CD4-positive, alpha-beta memory T cell (primary cell): Measurements from ENCODE around the gene TCF12. TPM values are rescaled to one million over a fixed set of nuclear protein-coding genes. Genes with fewer than 3 reads are reported as not detected.
A peak's percentile ranks its signal among the peaks of the same experiment; 100 is the strongest.

Experiments
- CTCF ChIA-PET: fragments of 350-600 bp; sonication (Branson Sonifier 250); formaldehyde crosslinking; loops from one replicate; lab custom pipeline; 2021; ENCODE audit warnings: inconsistent platforms; ENCODE audit not compliant: partially characterized antibody; lab: Charles Lee
- POLR2A ChIA-PET: fragments of 350-600 bp; sonication (Branson Sonifier 250); formaldehyde crosslinking; loops from one replicate; lab custom pipeline; 2021; ENCODE audit not compliant: partially characterized antibody; lab: Charles Lee
- DNase-seq, 5 donors: peaks; one replicate each; pipeline versions ENCODE4 v3.0.0 to v3.0.0-alpha.2; 2020 to 2022; ENCODE audit warnings: mixed read lengths in 1 of 5
- H3K27ac ChIP-seq: one replicate; pipeline ENCODE4 v1.7.0; 2013; ENCODE audit warnings: low read depth, low read length
- H3K27me3 ChIP-seq: 2 replicates; pipeline ENCODE4 v1.7.0; 2013; ENCODE audit warnings: mild to moderate bottlenecking, low read length, moderate library complexity; ENCODE audit not compliant: insufficient read depth
- H3K36me3 ChIP-seq: 2 replicates; pipeline ENCODE4 v1.7.0; 2013; ENCODE audit warnings: mild to moderate bottlenecking, low read length, moderate library complexity; ENCODE audit not compliant: insufficient read depth
- H3K4me1 ChIP-seq: 2 replicates; pipeline ENCODE4 v1.7.0; 2013; ENCODE audit warnings: mild to moderate bottlenecking, low read length, moderate library complexity; ENCODE audit not compliant: insufficient read depth
- H3K4me3 ChIP-seq, 2 donors: one replicate each; pipeline ENCODE4 v1.7.0; 2013; ENCODE audit warnings: low read length in 2 of 2, mild to moderate bottlenecking in 1 of 2
- H3K9me3 ChIP-seq, 2 donors: one replicate each; pipeline ENCODE4 v1.7.0; 2013; ENCODE audit warnings: low read length in 2 of 2, control low read depth in 1 of 2; ENCODE audit not compliant: control insufficient read depth in 1 of 2
- H3K27ac Mint-ChIP-seq, 7 donors: one replicate each; pipeline ENCODE4 v1.8.0; 2020 to 2021; ENCODE audit warnings: mixed read lengths in 7 of 7, mild to moderate bottlenecking in 6 of 7, inconsistent platforms in 3 of 7, moderate library complexity in 3 of 7
- H3K27me3 Mint-ChIP-seq, 2 donors: one replicate each; pipeline ENCODE4 v1.8.0; 2020 to 2021; ENCODE audit warnings: mixed read lengths in 2 of 2
- H3K36me3 Mint-ChIP-seq, 2 donors: one replicate each; pipeline ENCODE4 v1.8.0; 2020 to 2021; ENCODE audit warnings: mixed read lengths in 2 of 2, inconsistent platforms in 1 of 2, mild to moderate bottlenecking in 1 of 2
- H3K4me1 Mint-ChIP-seq, 4 donors: one replicate each; pipeline ENCODE4 v1.8.0; 2020 to 2021; ENCODE audit warnings: mixed read lengths in 4 of 4, mild to moderate bottlenecking in 1 of 4
- H3K4me3 Mint-ChIP-seq, 8 donors: one replicate each; pipeline ENCODE4 v1.8.0; 2020 to 2021; ENCODE audit warnings: mixed read lengths in 8 of 8, mild to moderate bottlenecking in 7 of 8, moderate library complexity in 6 of 8, inconsistent platforms in 3 of 8
- H3K9me3 Mint-ChIP-seq, 8 donors: one replicate each; pipeline ENCODE4 v1.8.0; 2020 to 2021; ENCODE audit warnings: mixed read lengths in 8 of 8, mild to moderate bottlenecking in 5 of 8, inconsistent platforms in 3 of 8, moderate library complexity in 1 of 8
- intact Hi-C: fragments of 100-400 bp; cut with micrococcal nuclease; formaldehyde crosslinking; loops from one replicate; pipeline ENCODE4 v1.15.1; 2023
- polyA plus RNA-seq, 2 donors: library from polyadenylated mRNA; unstranded; fragments of 300-500 nt; fragmentation: Illumina TruSeq; gene quantifications; one replicate each; pipeline ENCODE4 v1.2.3, GENCODE V29; 2021
- total RNA-seq, 2 experiments: library from RNA; stranded (reverse); gene quantifications; one replicate each; pipeline ENCODE4 v1.2.3, GENCODE V29; 2021

TCF12 gene
- total and polyA plus RNA-seq, 4 experiments from 2014 or later, result 36.5 to 86.5 (median 68.4) TPM

DNA sequence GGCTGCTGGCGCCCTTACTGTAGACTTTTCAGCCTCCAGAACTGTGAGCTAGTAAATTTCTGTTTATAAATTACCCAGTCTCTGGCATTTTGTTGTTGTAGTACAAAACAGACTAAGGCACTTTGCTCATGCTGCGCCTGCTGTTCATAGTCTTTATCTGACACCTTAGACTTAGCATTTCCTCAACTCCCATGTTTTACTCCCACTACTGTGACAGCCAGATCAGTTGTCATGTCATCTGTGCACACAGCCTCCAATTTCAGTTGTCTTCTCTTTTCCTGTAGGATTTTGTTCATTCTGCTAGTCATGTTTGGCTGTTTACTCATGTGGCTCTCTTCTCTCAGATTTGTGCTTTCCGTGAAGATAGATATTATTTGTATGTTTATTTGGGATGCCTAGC, 62.0 kb downstream of the TCF12 start:
- H3K36me3 Mint-ChIP-seq, result peaks cover 0 to 4% of the 10 kb centered on the region in 2 donors
- POLR2A ChIA-PET, result no interaction called here
- CTCF ChIA-PET, result no interaction called here
- intact Hi-C loops, result no loop called here
- Histone ChIP-seq H3K4me3 (no peak overlapping the region), H3K36me3 (no peaks in the 10 kb centered on the region), H3K4me1 (peaks cover 22% of the 10 kb centered on the region), H3K27me3 (no peaks in the 10 kb centered on the region), H3K27ac (no peak overlapping the region), H3K9me3 (no peaks in the 10 kb centered on the region)
- H3K4me3 Mint-ChIP-seq, result no peak overlapping the region
- no peak for DNase-seq
- H3K27me3 Mint-ChIP-seq, result no peaks in the 10 kb centered on the region
- H3K27ac Mint-ChIP-seq, result no peak overlapping the region
- H3K4me1 Mint-ChIP-seq, result peaks cover 44 to 66% (median 53%) of the 10 kb centered on the region in 4 donors
- H3K9me3 Mint-ChIP-seq, result no peaks in the 10 kb centered on the region

DNA sequence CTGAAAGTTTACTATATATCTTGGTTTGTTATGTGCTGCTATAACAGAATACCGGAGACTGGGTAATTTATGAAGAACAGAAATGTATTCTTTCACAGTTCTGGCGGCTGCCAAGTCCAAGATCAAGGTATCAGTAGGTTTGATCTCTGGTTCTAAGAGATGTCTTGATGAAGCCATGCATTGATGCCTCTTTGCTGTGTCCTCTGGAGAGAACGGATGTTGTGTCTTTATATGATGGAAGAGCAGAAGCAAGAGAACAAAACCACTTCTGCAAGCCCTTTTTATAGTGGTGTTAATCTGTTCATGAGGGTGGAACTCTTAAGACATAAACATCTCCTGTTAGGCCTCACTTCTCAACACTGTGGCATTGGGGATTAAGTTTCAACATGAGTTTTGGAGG, 62.7 kb downstream of the TCF12 start:
- no peak overlapping the region for H3K27ac ChIP-seq
- no peaks in the 10 kb centered on the region for H3K9me3 ChIP-seq
- no peak for DNase-seq
- ChIA-PET POLR2A (no interaction called here), CTCF (no interaction called here)
- Mint-ChIP-seq H3K27ac (no peak overlapping the region), H3K4me1 (peaks cover 41 to 66% (median 52%) of the 10 kb centered on the region in 4 donors), H3K4me3 (peak overlapping the region in 1 of 8 donors; percentile 2), H3K27me3 (no peaks in the 10 kb centered on the region), H3K36me3 (no peaks in the 10 kb centered on the region), H3K9me3 (no peaks in the 10 kb centered on the region)
- H3K4me1 ChIP-seq, result peaks cover 22% of the 10 kb centered on the region
- no peak overlapping the region for H3K4me3 ChIP-seq
- H3K36me3 ChIP-seq, result no peaks in the 10 kb centered on the region
- H3K27me3 ChIP-seq, result no peaks in the 10 kb centered on the region
- intact Hi-C loops, result no loop called here

DNA sequence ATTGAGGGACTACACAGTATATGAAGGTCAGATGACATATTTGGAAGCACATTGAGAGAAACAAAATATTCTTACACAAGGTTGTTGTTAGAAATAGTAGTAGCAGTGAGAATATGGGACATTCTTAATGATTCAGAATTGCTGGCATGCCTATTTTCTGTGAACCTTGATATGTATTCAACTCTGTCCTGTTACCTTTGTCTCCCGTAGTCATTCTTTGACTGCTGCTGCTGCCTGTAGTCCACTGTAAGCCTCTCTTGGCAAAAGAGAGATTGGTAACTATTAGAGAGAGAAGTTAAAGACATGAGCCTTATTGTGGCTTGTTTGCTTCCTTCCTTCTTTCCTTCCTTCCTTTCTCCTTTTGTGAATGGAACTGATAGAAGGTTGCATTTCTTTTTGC, 64.5 kb downstream of the TCF12 start:
- Histone ChIP-seq H3K9me3 (no peaks in the 10 kb centered on the region), H3K4me1 (peaks cover 31% of the 10 kb centered on the region), H3K4me3 (no peak overlapping the region), H3K27me3 (no peaks in the 10 kb centered on the region), H3K27ac (no peak overlapping the region), H3K36me3 (no peaks in the 10 kb centered on the region)
- H3K9me3 Mint-ChIP-seq, result no peaks in the 10 kb centered on the region
- intact Hi-C loops, result no loop called here
- H3K4me3 Mint-ChIP-seq, result peak overlapping the region in 2 of 8 donors; percentile 11 to 13
- H3K36me3 Mint-ChIP-seq, result no peaks in the 10 kb centered on the region
- H3K27me3 Mint-ChIP-seq, result no peaks in the 10 kb centered on the region
- no peak for DNase-seq
- ChIA-PET POLR2A (no interaction called here), CTCF (no interaction called here)
- H3K27ac Mint-ChIP-seq, result peak overlapping the region in 1 of 7 donors; percentile 64
- peaks cover 38 to 67% (median 49%) of the 10 kb centered on the region in 4 donors for H3K4me1 Mint-ChIP-seq

DNA sequence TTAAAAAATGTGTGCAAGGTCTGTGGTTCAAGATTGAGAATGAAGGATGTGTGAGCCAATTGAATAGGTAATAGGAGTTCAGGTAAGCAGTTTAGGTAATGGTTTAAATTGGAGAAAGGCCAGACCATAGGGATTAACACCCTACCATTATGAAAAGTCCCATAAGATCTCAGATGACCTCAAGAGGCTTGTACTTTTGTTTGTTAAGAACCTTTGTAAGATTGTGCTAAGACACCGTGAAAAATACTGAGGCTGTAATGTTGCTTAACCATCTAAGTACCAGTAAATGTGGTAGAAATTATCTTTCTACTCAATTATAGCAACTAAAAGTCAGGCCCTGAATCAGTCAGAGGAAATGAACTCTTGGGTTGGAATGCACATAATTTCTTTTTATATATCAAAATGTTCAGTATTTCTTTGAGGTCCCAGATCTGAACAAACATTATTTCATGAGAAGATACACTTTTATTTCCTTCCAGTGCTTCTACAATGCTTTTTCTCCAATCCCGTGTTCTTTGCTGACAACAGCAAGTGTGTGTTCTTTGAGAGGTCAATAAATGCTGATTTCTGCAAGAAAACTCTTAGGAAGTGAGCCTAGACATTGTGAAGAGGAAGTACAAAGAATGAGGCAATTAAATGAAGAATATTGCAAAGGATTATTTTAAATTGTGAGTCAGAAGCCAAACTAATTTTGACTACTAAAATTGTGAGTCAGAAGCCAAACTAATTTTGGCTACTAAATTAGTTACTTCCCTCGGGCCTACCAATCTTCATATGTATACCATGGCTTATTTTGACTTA, 66.4 kb downstream of the TCF12 start:
- Mint-ChIP-seq H3K9me3 (no peaks in the 10 kb centered on the region), H3K27ac (peak overlapping the region in 1 of 7 donors; percentile 32), H3K36me3 (no peaks in the 10 kb centered on the region), H3K4me1 (peaks cover 41 to 71% (median 51%) of the 10 kb centered on the region in 4 donors), H3K4me3 (peak overlapping the region in 1 of 8 donors; percentile 23), H3K27me3 (no peaks in the 10 kb centered on the region)
- no peaks in the 10 kb centered on the region for H3K9me3 ChIP-seq
- no peak overlapping the region for H3K4me3 ChIP-seq
- CTCF ChIA-PET, result interaction anchor here (1.0 kb wide), 1 partner anchor 47 kb away, joined by 3 read pairs; no protein-coding TSS in a partner anchor
- POLR2A ChIA-PET, result no interaction called here
- H3K4me1 ChIP-seq, result peaks cover 47% of the 10 kb centered on the region
- H3K27me3 ChIP-seq, result no peaks in the 10 kb centered on the region
- DNase-seq, result no peak
- H3K27ac ChIP-seq, result no peak overlapping the region
- H3K36me3 ChIP-seq, result no peaks in the 10 kb centered on the region
- intact Hi-C loops, result no loop called here

DNA sequence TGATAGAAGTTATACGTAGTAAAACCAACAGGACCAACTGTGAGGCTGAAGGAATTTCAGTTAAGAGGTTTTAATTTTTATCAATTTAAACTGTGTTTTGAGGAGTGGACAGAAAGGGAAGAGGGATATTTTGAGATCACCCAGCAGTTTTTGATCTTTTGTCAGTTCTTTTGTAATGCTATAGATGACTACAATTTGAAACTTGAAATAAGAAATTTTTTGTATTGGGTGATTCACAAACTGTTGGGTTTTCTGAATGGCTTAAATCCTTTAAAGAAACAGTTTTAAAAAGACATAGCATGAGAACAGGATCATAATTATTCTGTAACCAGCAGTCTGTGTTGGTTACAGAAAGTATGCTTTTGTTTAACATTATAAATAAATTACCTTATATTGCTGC, 67.4 kb downstream of the TCF12 start:
- DNase-seq, result no peak
- H3K27ac Mint-ChIP-seq, result no peak overlapping the region
- ChIA-PET CTCF (interaction anchor here (1.0 kb wide), 1 partner anchor 48 kb away, joined by 3 read pairs; no protein-coding TSS in a partner anchor), POLR2A (interaction anchor here (0.7 kb wide), 1 partner anchor 68 kb away, joined by 3 read pairs; the partner anchor contains the start of gene TCF12)
- Histone ChIP-seq H3K4me1 (peaks cover 48% of the 10 kb centered on the region), H3K27ac (no peak overlapping the region), H3K9me3 (no peaks in the 10 kb centered on the region), H3K36me3 (no peaks in the 10 kb centered on the region), H3K4me3 (no peak overlapping the region), H3K27me3 (no peaks in the 10 kb centered on the region)
- H3K36me3 Mint-ChIP-seq, result peaks cover 0 to 2% of the 10 kb centered on the region in 2 donors
- H3K9me3 Mint-ChIP-seq, result no peaks in the 10 kb centered on the region
- no peaks in the 10 kb centered on the region for H3K27me3 Mint-ChIP-seq
- intact Hi-C loops, result no loop called here
- H3K4me1 Mint-ChIP-seq, result peaks cover 37 to 67% (median 46%) of the 10 kb centered on the region in 4 donors
- peak overlapping the region in 1 of 8 donors; percentile 43 for H3K4me3 Mint-ChIP-seq

DNA sequence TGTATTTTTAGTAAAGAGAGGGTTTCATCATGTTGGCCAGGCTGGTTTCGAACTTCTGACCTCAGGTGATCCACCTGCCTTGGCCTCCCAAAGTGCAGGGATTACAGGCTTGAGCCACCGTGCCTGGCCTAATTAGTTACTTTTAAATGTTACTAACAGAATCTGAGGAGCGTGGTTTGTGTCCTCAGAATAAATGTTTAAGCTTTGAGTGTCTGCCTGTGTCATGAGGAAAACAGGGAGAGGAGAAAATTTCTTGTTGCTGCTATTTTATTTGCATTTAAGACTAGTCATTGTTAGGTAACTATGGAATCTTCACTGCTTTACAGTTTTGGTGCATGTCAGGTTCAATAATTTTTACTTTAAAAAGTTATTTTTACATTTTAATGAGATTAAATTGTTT, 68.8 kb downstream of the TCF12 start:
- intact Hi-C loops, result no loop called here
- H3K27ac ChIP-seq, result no peak overlapping the region

DNA sequence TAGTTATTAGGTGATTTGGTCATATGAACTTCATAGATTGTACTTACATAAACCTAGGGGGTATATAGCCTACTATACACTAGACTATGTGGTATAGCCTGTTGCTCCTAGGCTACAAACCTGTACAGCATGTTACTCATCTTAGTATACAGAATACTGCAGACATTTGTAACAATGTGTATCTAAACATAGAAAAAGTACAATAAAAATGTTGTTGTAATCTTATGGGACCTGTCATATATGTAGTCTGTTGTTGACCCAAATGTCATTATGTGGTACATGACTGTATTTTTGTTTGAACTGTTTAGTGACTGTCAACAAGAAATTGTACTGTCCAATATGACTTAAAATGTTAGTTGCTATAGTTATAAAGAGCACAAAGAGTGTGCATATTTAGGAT, 69.8 kb downstream of the TCF12 start:
- Histone ChIP-seq H3K4me3 (no peak overlapping the region), H3K27me3 (no peaks in the 10 kb centered on the region), H3K4me1 (peaks cover 36% of the 10 kb centered on the region), H3K36me3 (no peaks in the 10 kb centered on the region), H3K9me3 (no peaks in the 10 kb centered on the region), H3K27ac (no peak overlapping the region)
- CTCF ChIA-PET, result no interaction called here
- Mint-ChIP-seq H3K36me3 (peaks cover 11 to 16% of the 10 kb centered on the region in 2 donors), H3K27ac (no peak overlapping the region), H3K27me3 (no peaks in the 10 kb centered on the region), H3K4me1 (peaks cover 27 to 49% (median 33%) of the 10 kb centered on the region in 4 donors), H3K9me3 (no peaks in the 10 kb centered on the region), H3K4me3 (peak overlapping the region in 1 of 8 donors; percentile 35)
- DNase-seq, result no peak
- POLR2A ChIA-PET, result no interaction called here
- intact Hi-C loops, result no loop called here

More for the DNA sequence above, 68.8 kb downstream of the TCF12 start:
- CTCF ChIA-PET, result no interaction called here
- no peak for DNase-seq
- POLR2A ChIA-PET, result no interaction called here
- peaks cover 32 to 56% (median 36%) of the 10 kb centered on the region in 4 donors for H3K4me1 Mint-ChIP-seq
- H3K27me3 Mint-ChIP-seq, result no peaks in the 10 kb centered on the region
- Histone ChIP-seq H3K36me3 (no peaks in the 10 kb centered on the region), H3K4me1 (peaks cover 44% of the 10 kb centered on the region), H3K27me3 (no peaks in the 10 kb centered on the region), H3K4me3 (no peak overlapping the region), H3K9me3 (no peaks in the 10 kb centered on the region)
- H3K9me3 Mint-ChIP-seq, result no peaks in the 10 kb centered on the region
- peaks cover 5 to 7% of the 10 kb centered on the region in 2 donors for H3K36me3 Mint-ChIP-seq
- H3K27ac Mint-ChIP-seq, result no peak overlapping the region
- H3K4me3 Mint-ChIP-seq, result peak overlapping the region in 1 of 8 donors; percentile 5
